ENCODE results near the gene MICAL1.

DNA sequence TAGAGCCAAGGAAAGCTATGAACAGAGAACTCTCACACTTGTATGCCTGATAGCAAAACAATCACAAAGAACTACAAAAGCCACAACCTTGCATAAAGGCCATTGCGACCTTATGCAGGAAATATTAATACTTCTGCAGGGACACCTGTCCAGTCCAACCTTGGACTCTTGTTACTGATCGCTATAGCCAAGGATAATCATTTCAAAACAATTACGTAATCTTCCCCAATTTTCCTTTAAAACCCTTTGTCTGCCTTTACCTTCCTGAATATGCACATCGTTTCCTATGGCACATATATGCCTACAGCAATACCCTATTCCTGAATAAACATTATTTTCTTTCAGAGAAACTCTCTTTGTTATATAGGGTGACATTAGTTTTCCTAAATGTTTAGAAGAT lies 37.9 kb downstream of the MICAL1 start:
- TF ChIP-seq, protein P1, sequence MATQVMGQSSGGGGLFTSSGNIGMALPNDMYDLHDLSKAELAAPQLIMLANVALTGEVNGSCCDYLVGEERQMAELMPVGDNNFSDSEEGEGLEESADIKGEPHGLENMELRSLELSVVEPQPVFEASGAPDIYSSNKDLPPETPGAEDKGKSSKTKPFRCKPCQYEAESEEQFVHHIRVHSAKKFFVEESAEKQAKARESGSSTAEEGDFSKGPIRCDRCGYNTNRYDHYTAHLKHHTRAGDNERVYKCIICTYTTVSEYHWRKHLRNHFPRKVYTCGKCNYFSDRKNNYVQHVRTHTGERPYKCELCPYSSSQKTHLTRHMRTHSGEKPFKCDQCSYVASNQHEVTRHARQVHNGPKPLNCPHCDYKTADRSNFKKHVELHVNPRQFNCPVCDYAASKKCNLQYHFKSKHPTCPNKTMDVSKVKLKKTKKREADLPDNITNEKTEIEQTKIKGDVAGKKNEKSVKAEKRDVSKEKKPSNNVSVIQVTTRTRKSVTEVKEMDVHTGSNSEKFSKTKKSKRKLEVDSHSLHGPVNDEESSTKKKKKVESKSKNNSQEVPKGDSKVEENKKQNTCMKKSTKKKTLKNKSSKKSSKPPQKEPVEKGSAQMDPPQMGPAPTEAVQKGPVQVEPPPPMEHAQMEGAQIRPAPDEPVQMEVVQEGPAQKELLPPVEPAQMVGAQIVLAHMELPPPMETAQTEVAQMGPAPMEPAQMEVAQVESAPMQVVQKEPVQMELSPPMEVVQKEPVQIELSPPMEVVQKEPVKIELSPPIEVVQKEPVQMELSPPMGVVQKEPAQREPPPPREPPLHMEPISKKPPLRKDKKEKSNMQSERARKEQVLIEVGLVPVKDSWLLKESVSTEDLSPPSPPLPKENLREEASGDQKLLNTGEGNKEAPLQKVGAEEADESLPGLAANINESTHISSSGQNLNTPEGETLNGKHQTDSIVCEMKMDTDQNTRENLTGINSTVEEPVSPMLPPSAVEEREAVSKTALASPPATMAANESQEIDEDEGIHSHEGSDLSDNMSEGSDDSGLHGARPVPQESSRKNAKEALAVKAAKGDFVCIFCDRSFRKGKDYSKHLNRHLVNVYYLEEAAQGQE (IDR thresholded peaks at IDR 0.05; ENCODE audit: low read depth) = no peak
- TF ChIP-seq EP300 (IDR thresholded peaks at IDR 0.05; ENCODE audit: borderline replicate concordance) (no peak), RAD21 (IDR thresholded peaks at IDR 0.05; ENCODE audit: low read depth) (no peak), CEBPB (IDR thresholded peaks at IDR 0.05) (no peak), MAX (IDR thresholded peaks at IDR 0.05) (no peak), NFIC (IDR thresholded peaks at IDR 0.05) (no peak), TEAD4 (IDR thresholded peaks at IDR 0.05) (no peak), YY1 (IDR thresholded peaks at IDR 0.05; ENCODE audit: low read depth) (no peak), TCF12 (IDR thresholded peaks at IDR 0.05; ENCODE audit: low read depth) (no peak), CREB1 (IDR thresholded peaks at IDR 0.05; ENCODE audit: low read depth) (no peak)
- TF ChIP-seq, protein P2, sequence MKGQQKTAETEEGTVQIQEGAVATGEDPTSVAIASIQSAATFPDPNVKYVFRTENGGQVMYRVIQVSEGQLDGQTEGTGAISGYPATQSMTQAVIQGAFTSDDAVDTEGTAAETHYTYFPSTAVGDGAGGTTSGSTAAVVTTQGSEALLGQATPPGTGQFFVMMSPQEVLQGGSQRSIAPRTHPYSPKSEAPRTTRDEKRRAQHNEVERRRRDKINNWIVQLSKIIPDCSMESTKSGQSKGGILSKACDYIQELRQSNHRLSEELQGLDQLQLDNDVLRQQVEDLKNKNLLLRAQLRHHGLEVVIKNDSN (IDR thresholded peaks at IDR 0.05) = no peak

All from Ishikawa (cell line).